DMS153 treated with DMSO at 0.1 percent for 48 hours (cell line): Measurements from ENCODE around the gene HSD17B3.
"Not testable (repeated sequence)": the region's sequence is repeated elsewhere in the genome, so short reads cannot be mapped to it uniquely, and the experiment has no call there.

ENCODE experiments used
- DNase-seq: peaks from one replicate; lab custom pipeline; 2025; ENCODE audit not compliant: unreplicated experiment; lab: John Stamatoyannopoulos, UW

Gene HSD17B3

DNA sequence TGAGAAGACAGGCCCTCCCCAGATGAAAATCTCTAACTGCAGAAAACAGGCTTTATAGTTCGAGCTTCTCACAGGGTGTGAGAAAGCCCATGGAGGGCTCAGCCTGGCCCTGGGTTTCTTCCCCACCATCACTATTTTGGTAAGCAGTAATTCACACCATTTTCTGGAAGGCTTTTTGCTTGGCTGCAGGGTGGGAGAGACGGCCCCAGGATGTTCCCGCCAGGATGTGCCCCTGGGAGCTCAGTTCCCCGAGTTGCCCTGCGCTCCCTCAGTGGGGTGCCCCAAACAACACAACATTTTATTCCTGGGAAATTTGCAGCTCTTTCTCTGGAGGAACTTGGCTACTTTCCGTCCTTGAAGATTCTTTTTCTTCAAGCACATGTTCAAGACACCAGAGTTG lies 100.8 kb downstream of the HSD17B3 start:
- DNase-seq, result no peak

DNA sequence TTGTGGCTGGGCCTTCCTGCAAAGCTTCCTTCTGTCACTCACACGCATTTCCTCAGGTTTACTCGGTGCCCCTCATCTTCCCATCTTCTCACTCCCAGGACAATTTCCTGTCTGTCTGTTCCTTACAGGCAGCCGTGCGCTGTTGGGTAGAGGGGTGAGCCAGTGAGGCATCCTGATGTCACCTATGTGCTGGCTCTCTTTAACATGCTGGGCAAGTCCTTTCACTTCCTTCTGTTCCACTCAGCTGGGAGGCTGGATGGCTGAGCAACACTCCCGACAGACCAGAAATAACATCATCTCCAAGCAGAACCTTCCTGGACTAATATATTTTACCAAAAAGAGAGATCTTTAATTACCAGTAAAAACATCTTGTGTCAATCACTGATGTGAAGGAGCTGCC lies 103.0 kb downstream of the HSD17B3 start:
- no peak for DNase-seq

DNA sequence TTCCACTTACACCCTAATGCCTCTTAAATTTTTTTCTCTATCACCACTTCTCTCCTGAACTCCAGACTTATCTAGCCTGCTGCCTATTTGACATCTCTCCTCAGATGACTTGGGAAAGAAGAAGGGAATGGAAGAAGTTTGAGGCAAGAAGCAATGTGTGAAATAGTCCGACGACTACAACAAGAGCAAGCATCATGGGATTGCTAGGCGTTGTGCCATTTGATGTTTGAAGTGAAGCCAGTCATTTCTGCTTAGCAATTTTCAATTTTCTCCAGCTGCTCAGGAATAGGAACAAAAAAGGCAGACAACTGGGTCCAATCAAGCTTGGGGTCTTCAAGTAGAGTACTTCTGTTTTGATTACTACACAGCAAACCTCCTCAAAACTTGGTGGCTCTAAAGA lies 106.4 kb downstream of the HSD17B3 start:
- no peak for DNase-seq

DNA sequence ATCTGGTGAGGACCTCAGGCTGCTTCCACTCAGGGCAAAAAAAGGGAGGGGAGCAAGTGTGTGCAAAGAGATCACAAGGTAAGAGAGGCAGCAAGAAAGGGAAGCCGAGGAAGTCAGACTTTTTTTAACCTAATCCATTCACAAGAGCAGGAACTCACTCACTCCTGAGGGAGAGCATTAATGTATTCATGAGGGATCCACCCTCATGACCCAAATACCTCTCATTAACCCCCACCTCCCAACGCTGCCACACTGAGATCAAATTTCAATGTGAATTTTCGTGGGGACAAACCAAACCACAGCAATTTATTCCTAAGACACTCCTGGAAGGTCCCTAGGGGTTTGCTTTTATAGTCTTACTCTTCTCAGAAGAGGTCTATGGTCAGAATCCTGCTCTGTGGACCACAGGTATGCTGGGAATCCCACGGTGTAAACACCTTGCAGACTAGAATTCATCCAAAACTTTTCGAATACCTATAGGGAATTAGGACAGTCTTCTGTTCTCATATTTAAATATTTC lies 108.7 kb downstream of the HSD17B3 start:
- no peak for DNase-seq

DNA sequence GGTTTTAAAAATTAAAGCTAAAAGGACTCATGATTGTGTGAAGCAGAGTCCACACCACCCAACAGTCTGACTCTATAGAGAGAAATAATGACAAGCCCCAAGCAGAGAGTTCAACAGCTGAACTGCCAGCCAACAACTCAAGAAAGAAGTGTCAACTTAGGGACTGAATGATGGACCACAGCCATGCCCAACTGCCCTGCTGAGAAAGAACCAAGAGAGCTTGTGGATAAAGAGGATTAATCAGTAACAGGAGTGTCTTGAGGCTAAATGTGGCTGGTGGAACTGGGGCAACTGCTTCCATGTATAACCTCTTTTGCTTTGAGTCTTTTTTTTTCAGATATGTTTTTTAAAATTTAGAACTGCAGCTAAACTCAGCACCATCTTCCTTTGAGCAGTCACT lies 109.3 kb downstream of the HSD17B3 start:
- DNase-seq, result no peak

DNA sequence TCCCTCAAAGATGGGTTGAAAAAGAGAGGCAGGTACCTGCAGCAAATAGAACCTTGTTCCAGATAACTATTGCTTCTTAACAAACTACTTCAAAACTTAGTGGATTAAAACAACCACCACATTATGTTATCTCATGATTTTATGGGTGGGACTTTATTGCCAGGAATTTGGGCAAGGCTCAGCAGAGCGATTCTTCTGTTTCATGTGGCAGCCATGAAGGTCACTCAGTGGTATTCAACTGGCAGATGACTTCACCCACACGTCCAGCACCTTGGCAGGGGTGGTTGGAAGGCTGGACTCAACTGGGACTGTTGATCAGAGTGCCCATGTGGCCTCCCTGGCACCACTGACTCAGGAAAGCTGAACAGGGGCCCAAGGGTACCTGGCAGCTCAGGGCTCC lies 112.0 kb downstream of the HSD17B3 start:
- DNase-seq, result no peak

DNA sequence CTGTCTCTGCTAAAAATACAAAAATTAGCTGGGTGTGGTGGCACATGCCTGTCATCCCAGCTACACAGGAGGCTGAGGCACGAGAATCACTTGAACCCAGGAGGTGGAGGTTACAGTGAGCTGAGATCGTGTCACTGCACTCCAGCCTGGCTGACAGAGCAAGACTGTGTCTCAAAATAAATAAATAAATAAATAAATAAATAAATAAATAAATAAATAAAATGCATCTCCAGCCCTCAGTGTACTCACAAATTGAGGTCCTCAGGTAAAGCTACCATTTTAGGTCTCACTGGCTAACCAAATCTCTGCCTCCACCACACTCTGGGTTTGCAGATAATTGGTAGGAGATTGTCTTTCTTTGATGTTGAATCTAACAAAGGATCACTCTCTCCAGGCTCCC lies 112.4 kb downstream of the HSD17B3 start:
- not testable (repeated sequence) for DNase-seq

DNA sequence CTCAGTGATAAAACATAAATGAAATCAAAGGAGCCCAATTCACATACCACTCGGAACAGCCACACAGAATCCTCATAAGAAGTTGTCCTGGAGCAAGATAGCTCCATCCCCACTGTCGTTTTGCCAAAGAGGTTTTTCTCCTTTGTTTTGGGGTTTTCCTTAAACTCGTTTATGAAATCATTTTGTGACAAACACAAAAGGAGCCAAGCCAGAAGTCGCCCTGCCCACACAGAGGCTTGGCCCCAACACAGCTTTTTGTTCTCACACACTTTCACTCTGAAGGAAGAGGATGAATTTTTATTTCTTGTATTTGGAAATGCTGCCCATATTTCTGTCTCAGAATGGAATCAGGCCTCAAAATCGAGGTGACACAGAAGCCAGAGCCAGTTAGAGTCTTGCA lies 113.4 kb downstream of the HSD17B3 start:
- no peak for DNase-seq

DNA sequence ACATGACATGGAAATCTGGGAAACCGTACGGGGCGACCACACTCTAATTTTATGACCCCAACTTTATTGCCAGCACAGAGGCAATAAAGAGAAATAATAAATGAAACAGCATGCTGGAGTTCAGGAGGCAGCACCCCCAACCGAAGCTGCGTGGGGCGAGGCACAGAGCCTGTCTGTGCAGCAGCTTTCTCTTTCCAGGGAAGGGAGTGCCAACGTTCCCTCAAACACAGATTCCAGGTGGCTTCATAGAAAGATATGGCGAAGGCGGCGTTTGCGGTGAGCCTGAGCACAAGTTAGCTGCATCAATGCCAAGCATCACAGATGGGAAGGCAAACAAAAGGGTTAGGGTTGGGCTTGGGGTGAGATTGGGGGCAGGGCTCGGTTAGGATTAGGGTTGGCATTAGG lies 114.8 kb downstream of the HSD17B3 start:
- no peak for DNase-seq

DNA sequence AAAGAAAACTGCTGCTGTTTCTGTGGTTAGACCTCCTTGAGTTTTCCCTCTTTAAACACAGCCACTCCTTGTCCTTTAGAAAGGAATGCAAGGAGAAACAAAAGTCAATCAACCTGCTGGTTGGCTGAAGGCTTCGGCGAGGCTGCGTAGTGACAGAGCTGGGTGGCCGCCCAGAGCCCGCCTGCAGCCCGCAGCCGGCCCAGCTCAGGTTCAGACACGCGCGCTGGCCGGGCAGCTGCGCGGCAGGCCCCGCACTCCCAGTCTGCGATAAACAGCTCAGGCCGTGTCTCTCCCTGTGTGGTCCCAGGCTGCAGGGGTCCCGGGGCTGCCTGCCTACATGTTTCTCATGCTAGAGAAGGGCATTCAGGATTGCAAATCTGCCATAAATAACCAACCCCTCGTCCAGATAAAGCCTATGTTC lies 115.4 kb downstream of the HSD17B3 start:
- no peak for DNase-seq

DNA sequence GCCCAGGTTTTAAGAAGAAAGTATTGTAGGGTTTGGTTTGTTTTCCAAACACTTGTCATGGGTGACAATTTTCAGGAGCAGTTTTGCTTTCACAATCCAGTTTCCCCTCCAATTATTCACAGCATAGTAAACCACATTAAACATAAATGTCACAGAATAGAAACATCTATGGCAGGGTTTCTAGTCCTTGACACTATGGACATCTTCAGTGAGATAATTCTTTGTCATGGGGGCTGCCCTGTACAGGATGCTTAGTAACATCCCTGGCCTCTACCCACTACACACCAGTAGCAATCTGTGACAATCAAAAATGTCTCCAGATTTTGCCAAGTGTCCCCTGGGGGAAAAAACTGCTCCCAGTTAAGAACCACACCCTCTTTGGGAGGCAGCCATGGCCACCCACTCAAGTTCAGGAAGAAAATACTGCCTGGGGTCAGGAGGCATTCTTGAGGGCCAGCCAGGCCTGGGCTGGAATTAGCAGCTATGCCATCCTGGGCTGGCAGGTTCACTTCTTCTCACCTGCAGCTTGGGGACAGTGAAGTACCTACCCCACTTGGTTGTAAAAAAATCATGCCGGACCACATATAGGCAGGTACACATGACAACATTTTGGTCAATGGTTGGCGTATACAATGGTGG lies 116.3 kb downstream of the HSD17B3 start:
- DNase-seq, result no peak
